Activated CD4-positive, CD25-positive, alpha-beta regulatory T cell treated with anti-CD3 and anti-CD28 coated beads, Interleukin-2, amount 50 U/mL, for 24 hours (primary cell): ENCODE data around the gene GRHL3.

Experiments
- ATAC-seq, 2 donors: fragments of 150-1000 bp; cut with Tn5 transposase; one replicate each; pipeline ENCODE4 v1.10.0; 2021; ENCODE audit warnings: mild to moderate bottlenecking in 1 of 2, moderate library complexity in 1 of 2

GRHL3 gene

GRCh38 chr1:24403806-24404205 is 84.6 kb downstream of the GRHL3 start:
- no peak for ATAC-seq
